IMR-90 (cell line): ENCODE results near the gene NRAS. TPM values are rescaled to one million over a fixed set of nuclear protein-coding genes. Genes with fewer than 3 reads are reported as not detected.

Experiments used
- ATAC-seq: fragments of 200-7000 bp; cut with Tn5 transposase; 2 replicates; pipeline ENCODE4 v1.9.1; 2020; ENCODE audit warnings: low read depth, mild to moderate bottlenecking, moderate library complexity
- BruUV-seq: library from RNA; stranded (reverse); fragments of 400-500 nt; replicated peaks from 2 replicates; lab custom pipeline; 2021; lab: Mats Ljungman, UMichigan
- CTCF ChIA-PET: fragments of 300-600 bp; formaldehyde crosslinking; extraction: SDS; loops from one replicate; lab custom pipeline; 2021; ENCODE audit warnings: antibody characterized with exemption; lab: Yijun Ruan, JAX
- POLR2A ChIA-PET: fragments of 300-600 bp; sonication (Branson Sonifier 250); formaldehyde crosslinking; loops from one replicate; lab custom pipeline; 2022; ENCODE audit warnings: antibody characterized with exemption; ENCODE audit not compliant: unreplicated experiment; lab: Charles Lee
- DNase-seq: peaks from one replicate; pipeline ENCODE4 v3.0.0; 2013
- H2AFZ ChIP-seq: replicated peaks from 2 replicates; pipeline ENCODE3; 2013; ENCODE audit warnings: low read length, mild to moderate bottlenecking; ENCODE audit not compliant: poor library complexity
- H2AK5ac ChIP-seq: 2 replicates; pipeline ENCODE4 v1.6.1; 2013; ENCODE audit warnings: low read depth, low read length, inconsistent platforms
- H2AK9ac ChIP-seq: replicated peaks from 2 replicates; pipeline ENCODE3; 2013; ENCODE audit warnings: mild to moderate bottlenecking, low read depth, low read length, moderate library complexity; ENCODE audit not compliant: poor library complexity
- H2BK120ac ChIP-seq: 2 replicates; pipeline ENCODE4 v1.6.1; 2013; ENCODE audit warnings: low read depth, low read length, inconsistent platforms
- H2BK15ac ChIP-seq: 3 replicates; pipeline ENCODE4 v1.6.1; 2013; ENCODE audit warnings: low read depth, low read length, inconsistent platforms
- H2BK20ac ChIP-seq: 2 replicates; pipeline ENCODE4 v1.6.1; 2013; ENCODE audit warnings: low read depth, mild to moderate bottlenecking, inconsistent platforms, low read length, moderate library complexity
- H2BK5ac ChIP-seq: 2 replicates; pipeline ENCODE4 v1.6.1; 2013; ENCODE audit warnings: mild to moderate bottlenecking, low read depth, low read length, inconsistent platforms; ENCODE audit not compliant: poor library complexity, severe bottlenecking
- H3K14ac ChIP-seq: replicated peaks from 2 replicates; pipeline ENCODE4 v1.6.1; 2013; ENCODE audit warnings: low read depth, low read length, inconsistent platforms
- H3K18ac ChIP-seq: 2 replicates; pipeline ENCODE4 v1.6.1; 2013; ENCODE audit warnings: low read depth, low read length, control low read depth
- H3K23ac ChIP-seq: 2 replicates; pipeline ENCODE4 v1.6.1; 2013; ENCODE audit warnings: low read depth, low read length, inconsistent platforms
- H3K27ac ChIP-seq: 2 replicates; pipeline ENCODE4 v1.5.1; 2013; ENCODE audit warnings: mild to moderate bottlenecking, control low read depth, low read length; ENCODE audit not compliant: insufficient read depth
- H3K27me3 ChIP-seq: 2 replicates; pipeline ENCODE4 v1.6.1; 2013; ENCODE audit warnings: low read length; ENCODE audit not compliant: control insufficient read depth, insufficient read depth
- H3K36me3 ChIP-seq: 2 replicates; pipeline ENCODE4 v1.6.1; 2013; ENCODE audit warnings: low read length, mixed read lengths; ENCODE audit not compliant: control insufficient read depth, insufficient read depth
- H3K4ac ChIP-seq: 2 replicates; pipeline ENCODE4 v1.6.1; 2013; ENCODE audit warnings: low read depth, low read length, inconsistent platforms
- H3K4me1 ChIP-seq: 2 replicates; pipeline ENCODE4 v1.6.1; 2013; ENCODE audit warnings: low read length, mixed read lengths; ENCODE audit not compliant: control insufficient read depth, insufficient read depth
- H3K4me2 ChIP-seq: 2 replicates; pipeline ENCODE4 v1.6.1; 2013; ENCODE audit warnings: low read depth, mild to moderate bottlenecking, control low read depth, low read length, moderate library complexity
- H3K4me3 ChIP-seq: 2 replicates; pipeline ENCODE4 v1.5.1; 2013; ENCODE audit warnings: low read depth, mild to moderate bottlenecking, control low read depth, low read length, moderate library complexity; ENCODE audit not compliant: insufficient read depth
- H3K56ac ChIP-seq: 2 replicates; pipeline ENCODE4 v1.6.1; 2013; ENCODE audit warnings: low read length, inconsistent platforms; ENCODE audit not compliant: insufficient read depth; ENCODE audit errors: extremely low read depth
- H3K79me1 ChIP-seq, 2 experiments: 2 replicates each; pipeline ENCODE4 v1.6.1; 2013; ENCODE audit warnings: low read length in 2 of 2, inconsistent platforms in 1 of 2, low read depth in 1 of 2
- H3K9ac ChIP-seq: 2 replicates; pipeline ENCODE4 v1.6.1; 2013; ENCODE audit warnings: low read depth, low read length, control low read depth
- H3K9me1 ChIP-seq: 2 replicates; pipeline ENCODE4 v1.6.1; 2013; ENCODE audit warnings: low read length, inconsistent platforms; ENCODE audit not compliant: insufficient read depth
- H3K9me3 ChIP-seq: 2 replicates; pipeline ENCODE4 v1.6.1; 2013; ENCODE audit warnings: low read length; ENCODE audit not compliant: control insufficient read depth, insufficient read depth
- H4K20me1 ChIP-seq: 2 replicates; pipeline ENCODE4 v1.6.1; 2013; ENCODE audit warnings: low read length, inconsistent platforms; ENCODE audit not compliant: insufficient read depth
- H4K5ac ChIP-seq: 2 replicates; pipeline ENCODE4 v1.6.1; 2013; ENCODE audit warnings: mild to moderate bottlenecking, low read depth, low read length, control low read depth
- H4K8ac ChIP-seq, 2 experiments: 2 replicates each; pipeline ENCODE4 v1.6.1; 2013; ENCODE audit warnings: low read depth in 2 of 2, low read length in 2 of 2, control low read depth in 1 of 2, inconsistent platforms in 1 of 2
- H4K91ac ChIP-seq: 2 replicates; pipeline ENCODE4 v1.6.1; 2013; ENCODE audit warnings: low read depth, low read length, inconsistent platforms; ENCODE audit not compliant: insufficient read depth
- CTCF ChIP-seq: conservative IDR thresholded peaks from 2 replicates; pipeline ENCODE4 v1.5.1; 2012; ENCODE audit warnings: mild to moderate bottlenecking, low read depth, low read length, improper control_type of control experiment
- WGBS, 2 experiments: methylation state at CpG; one replicate each; pipeline versions ENCODE4 v1.1.5 to v1.1.7; 2013; ENCODE audit warnings: missing lambda C conversion rate in 2 of 2; ENCODE audit not compliant: insufficient read length in 1 of 2; ENCODE audit errors: extremely low coverage in 2 of 2; 5-methylcytosine and 5-hydroxymethylcytosine counted together
- dilution Hi-C: fragments of 300-500 bp; cut with HindIII; formaldehyde crosslinking; loops from one replicate; pipeline ENCODE4 v1.14.3; 2018; ENCODE audit warnings: low sequenced_read_pairs; ENCODE audit not compliant: unreplicated experiment
- in situ Hi-C: fragments of 300-500 bp; cut with MboI; formaldehyde crosslinking; loops from 3 replicates; pipeline ENCODE4 v1.14.3; 2019; ENCODE audit warnings: low sequenced_read_pairs, inconsistent platforms, mixed read lengths
- intact Hi-C: fragments of 100-400 bp; cut with micrococcal nuclease; formaldehyde crosslinking; loops from 2 replicates; pipeline ENCODE4 v1.10.0; 2022
- polyA plus RNA-seq, 3 experiments: library from polyadenylated mRNA; depleted of rRNA; stranded (reverse); fragments of >200 nt; gene quantifications; 2 replicates each; pipeline ENCODE4 v1.2.3, GENCODE V29; 2012; ENCODE audit warnings: low replicate concordance in 1 of 3
- total RNA-seq: library from RNA; depleted of rRNA; stranded (reverse); fragments of >200 nt; gene quantifications from 2 replicates; pipeline ENCODE4 v1.2.3, GENCODE V29; 2012

Gene NRAS
- total and polyA plus RNA-seq, 2 of the 4 experiments (the other 2 are of a cell fraction): 27.4 to 85.9 TPM

- H3K4me3 ChIP-seq: no peak overlapping the region
- H4K5ac ChIP-seq: no peak overlapping the region
- H3K18ac ChIP-seq: no peak overlapping the region
- no peak overlapping the region for H3K14ac ChIP-seq
- intact Hi-C loops (no loop called here), dilution Hi-C loops (no loop called here), in situ Hi-C loops (loop anchor here (25.0 kb wide), 1 partner anchor 748 kb away; no protein-coding TSS in a partner anchor)
- H2BK15ac ChIP-seq: no peak overlapping the region
- no peak overlapping the region for H3K9ac ChIP-seq
- ChIA-PET CTCF (no interaction called here), POLR2A (no interaction called here)
- no peak overlapping the region for H3K4me2 ChIP-seq
- no peak overlapping the region for H2AK5ac ChIP-seq
- H3K79me1 ChIP-seq: peaks cover 16 to 30% of the 10 kb centered on the region in 2 experiments
- no peak overlapping the region for H3K4ac ChIP-seq
- no peaks in the 10 kb centered on the region for H3K4me1 ChIP-seq
- H3K9me3 ChIP-seq: no peaks in the 10 kb centered on the region
- H3K23ac ChIP-seq: no peak overlapping the region
- no peak overlapping the region for H4K91ac ChIP-seq
- no peak overlapping the region for H3K27ac ChIP-seq
- no peak overlapping the region for H2AFZ ChIP-seq
- no peak overlapping the region for H4K8ac ChIP-seq
- peaks cover 4% of the 10 kb centered on the region; the same call in 1 of the 2 replicates for H4K20me1 ChIP-seq
- no peak overlapping the region for H2BK20ac ChIP-seq
- H2BK5ac ChIP-seq: no peak overlapping the region
- no TSS peak for BruUV-seq
- H2AK9ac ChIP-seq: no peak overlapping the region
- no peaks in the 10 kb centered on the region for H3K27me3 ChIP-seq
- no peaks in the 10 kb centered on the region for H3K9me1 ChIP-seq
- H2BK120ac ChIP-seq: no peak overlapping the region
- no peak for ATAC-seq
- peaks cover 32% of the 10 kb centered on the region for H3K36me3 ChIP-seq
- DNase-seq: no peak
- no peak overlapping the region for H3K56ac ChIP-seq
- 100% methylated on average over 2 of the region's 3 CpGs; no CpG with 5 or more reads in 1 of the 2 experiments for WGBS, 2 experiments
- no peak for TF ChIP-seq CTCF
These were observed 6.2 kb downstream of the NRAS start for GRCh38 chr1:114710360-114710759.
